K562 (cell line): Measurements from ENCODE around the gene ALG1. TPM values are rescaled to one million over a fixed set of nuclear protein-coding genes. Genes with fewer than 3 reads are reported as not detected.

Source experiments
- ATAC-seq: fragments of 200-7000 bp; cut with Tn5 transposase; 3 replicates; pipeline ENCODE4 v1.9.1; 2020; ENCODE audit warnings: moderate library complexity
- BruUV-seq: library from RNA; stranded (reverse); fragments of 400-500 nt; replicated peaks from 2 replicates; lab custom pipeline; 2021; lab: Mats Ljungman, UMichigan
- CTCF ChIA-PET: fragments of 300-600 bp; formaldehyde crosslinking; extraction: SDS; loops from one replicate; lab custom pipeline; 2021; ENCODE audit warnings: low intra/inter-chr PET ratio; lab: Yijun Ruan, JAX
- POLR2A ChIA-PET: fragments of 300-600, 350-650 bp; sonication (Branson Sonifier 250); formaldehyde crosslinking; extraction: SDS; loops from one replicate; lab custom pipeline; 2021; ENCODE audit warnings: antibody characterized with exemption, inconsistent platforms; lab: Yijun Ruan, JAX
- DNase-seq, 4 experiments: peaks; one replicate each; pipeline versions ENCODE4 v3.0.0 to v3.0.0-alpha.2; 2011 to 2018; ENCODE audit warnings: low spot score in 3 of 4, mixed read lengths in 3 of 4; ENCODE audit errors: extremely low read depth in 1 of 4
- FAIRE-seq: peaks from 2 replicates; lab custom pipeline; 2011; peaks lifted over from hg19 to GRCh38; lab: Jason Lieb, UNC
- H2AFZ ChIP-seq: 2 replicates; pipeline ENCODE4 v1.6.0; 2011; ENCODE audit warnings: low read depth, low read length, control low read depth, inconsistent platforms
- H3K27ac ChIP-seq: fragments of 200-600 bp; 3 replicates; pipeline ENCODE4 v1.8.0; 2011; ENCODE audit warnings: low read depth, mild to moderate bottlenecking, control low read depth, inconsistent platforms, low read length, moderate library complexity, mixed read lengths; ENCODE audit errors: extremely low read depth
- H3K27me3 ChIP-seq, 2 experiments: fragments of 300-600 bp in 1 of 2; 2 replicates in 1 of 2; 3 replicates in 1 of 2; pipeline versions ENCODE4 v1.6.0 to v1.8.0; 2011; ENCODE audit warnings: inconsistent platforms in 2 of 2, low read length in 2 of 2, mild to moderate bottlenecking in 1 of 2, mixed read lengths in 1 of 2, moderate library complexity in 1 of 2; ENCODE audit not compliant: control insufficient read depth in 2 of 2, insufficient read depth in 2 of 2
- H3K36me3 ChIP-seq: fragments of 300-600 bp; 3 replicates; pipeline ENCODE4 v1.8.0; 2011; ENCODE audit warnings: mild to moderate bottlenecking, low read length, inconsistent platforms; ENCODE audit not compliant: control insufficient read depth, insufficient read depth
- H3K4me1 ChIP-seq, 2 experiments: fragments of 200-600 bp in 1 of 2; replicated peaks in 1 of 2; 2 replicates in 1 of 2; 3 replicates in 1 of 2; pipeline versions ENCODE4 v1.5.1 to v1.8.0; 2011; ENCODE audit warnings: inconsistent platforms in 2 of 2, low read length in 2 of 2, mild to moderate bottlenecking in 1 of 2, mixed read lengths in 1 of 2, moderate library complexity in 1 of 2; ENCODE audit not compliant: control insufficient read depth in 2 of 2, insufficient read depth in 2 of 2
- H3K4me2 ChIP-seq: 2 replicates; pipeline ENCODE4 v1.6.1; 2011; ENCODE audit warnings: low read length, control low read depth, inconsistent platforms, mixed read lengths; ENCODE audit not compliant: insufficient read depth
- H3K4me3 ChIP-seq: fragments of 200-600 bp; sonication (generic), shearing (Covaris generic); 2 replicates; pipeline ENCODE4 v1.5.1; 2016; ENCODE audit warnings: control low read depth, inconsistent platforms
- H3K79me2 ChIP-seq: fragments of 200-600 bp; 3 replicates; pipeline ENCODE4 v1.8.0; 2011; ENCODE audit warnings: low read length, inconsistent platforms; ENCODE audit not compliant: control insufficient read depth, insufficient read depth
- H3K9ac ChIP-seq, 2 experiments: 2 replicates each; pipeline versions ENCODE4 v1.6.0 to v1.6.1; 2011; ENCODE audit warnings: low read depth in 2 of 2, low read length in 2 of 2, control low read depth in 1 of 2, inconsistent platforms in 1 of 2, mild to moderate bottlenecking in 1 of 2, mixed read lengths in 1 of 2; ENCODE audit not compliant: insufficient read depth in 1 of 2
- H3K9me1 ChIP-seq: one replicate; pipeline ENCODE4 v1.6.0; 2011; ENCODE audit warnings: inconsistent platforms, mild to moderate bottlenecking, low read length, moderate library complexity; ENCODE audit not compliant: control insufficient read depth, insufficient read depth
- H3K9me3 ChIP-seq: replicated peaks from 2 replicates; pipeline ENCODE4 v1.5.1; 2011; ENCODE audit warnings: low read depth, low read length, inconsistent platforms; ENCODE audit not compliant: control insufficient read depth, insufficient read depth
- H4K20me1 ChIP-seq: replicated peaks from 2 replicates; pipeline ENCODE4 v1.6.1; 2011; ENCODE audit warnings: low read length, inconsistent platforms, mixed read lengths; ENCODE audit not compliant: control insufficient read depth, insufficient read depth
- EZH2 ChIP-seq: IDR thresholded peaks from 2 replicates; pipeline ENCODE4 v1.6.1; 2012; ENCODE audit warnings: low read depth, mild to moderate bottlenecking, inconsistent platforms, low read length, borderline replicate concordance
- KDM5B ChIP-seq: fragments of 200-600 bp; sonication (generic); IDR thresholded peaks from 2 replicates; pipeline ENCODE4 v1.6.1; 2012; ENCODE audit warnings: low read depth, mild to moderate bottlenecking, moderate library complexity, low read length, control low read depth, inconsistent platforms; ENCODE audit not compliant: insufficient replicate concordance
- MCM2 ChIP-seq: fragments of 450-650 bp; IDR thresholded peaks from 2 replicates; pipeline ENCODE4 v1.6.1; 2017; ENCODE audit warnings: low read depth, mild to moderate bottlenecking
- MEF2D ChIP-seq: conservative IDR thresholded peaks from 2 replicates; pipeline ENCODE4 v1.6.1; 2016; ENCODE audit warnings: low read depth, missing genetic modification characterization, missing compliant biosample characterization
- NCOA1 ChIP-seq: fragments of 450-650 bp; IDR thresholded peaks from 2 replicates; pipeline ENCODE4 v1.6.1; 2016; ENCODE audit warnings: low read depth
- TCF3 ChIP-seq: sonication (generic); formaldehyde crosslinking; IDR thresholded peaks from 2 replicates; pipeline ENCODE4 v1.4.0; 2020; ENCODE audit warnings: mild to moderate bottlenecking, missing genetic modification reagents
- ZNF12 ChIP-seq: sonication (generic); formaldehyde crosslinking; IDR thresholded peaks from 2 replicates; pipeline ENCODE4 v1.4.0; 2020; ENCODE audit warnings: mild to moderate bottlenecking, missing genetic modification reagents
- ZNF212 ChIP-seq: fragments of 450-650 bp; formaldehyde crosslinking; IDR thresholded peaks from 2 replicates; pipeline ENCODE4 v1.4.0; 2020; ENCODE audit warnings: mild to moderate bottlenecking
- ZNF316 ChIP-seq: fragments of 450-650 bp; IDR thresholded peaks from 2 replicates; pipeline ENCODE4 v1.6.1; 2016
- ZSCAN32 ChIP-seq: fragments of 450-650 bp; formaldehyde crosslinking; IDR thresholded peaks from 2 replicates; pipeline ENCODE4 v1.4.0; 2020; ENCODE audit warnings: mild to moderate bottlenecking, moderate library complexity
- WGBS: fragments of 100-300 bp; shearing (Covaris generic); methylation state at CpG from one replicate; pipeline ENCODE4 v1.1.6; 2016; ENCODE audit warnings: low coverage, mixed read lengths; ENCODE audit not compliant: insufficient coverage; ENCODE audit errors: missing lambda C conversion rate; 5-methylcytosine and 5-hydroxymethylcytosine counted together
- in situ Hi-C: fragments of 300-500 bp; cut with MboI; formaldehyde crosslinking; loops from 4 replicates; pipeline ENCODE4 v1.15.0; 2018; ENCODE audit warnings: inconsistent platforms, mixed read lengths
- intact Hi-C: fragments of 100-400 bp; cut with micrococcal nuclease; formaldehyde crosslinking; loops from 2 replicates; pipeline ENCODE4 v1.14.2; 2022
- polyA plus RNA-seq, 8 experiments: library from polyadenylated mRNA; depleted of rRNA in 4 of 8; stranded (reverse) in 5 of 8; unstranded in 3 of 8; fragments of >200 nt; fragmentation: Nextera tagmentation in 2 of 8; fragmentation: Illumina TruSeq in 1 of 8; extraction: Ambion mirVana in 2 of 8; extraction: Trizol in 1 of 8; gene quantifications; 2 replicates each; pipeline versions ENCODE4 v1.2.1 to v1.2.3, GENCODE V29; 2011 to 2014; ENCODE audit warnings: inconsistent platforms in 1 of 8, missing spikeins in 1 of 8
- total RNA-seq, 7 experiments: library from RNA; depleted of rRNA in 6 of 7; stranded (reverse); fragments of >200 nt in 6 of 7; fragmentation: Illumina TruSeq in 2 of 7; extraction: Trizol in 2 of 7; gene quantifications; 2 replicates each; pipeline versions ENCODE4 v1.2.1 to v1.2.3, GENCODE V29; 2011 to 2021; ENCODE audit warnings: low replicate concordance in 1 of 7

ALG1 gene
- total and polyA plus RNA-seq, 9 of the 15 experiments (the other 6 are each of a cell fraction or from before 2014, with no cell fraction given), result 1.1 to 26.4 (median 18.3) TPM

- Histone ChIP-seq H3K79me2 (no peaks in the 10 kb centered on the region), H3K4me3 (no peak overlapping the region), H3K36me3 (no peaks in the 10 kb centered on the region), H2AFZ (no peak overlapping the region), H3K4me2 (no peak overlapping the region), H4K20me1 (no peaks in the 10 kb centered on the region), H3K9ac (no peak overlapping the region), H3K9me1 (no peaks in the 10 kb centered on the region), H3K27me3 (peaks cover 2 to 17% of the 10 kb centered on the region in 2 experiments; a peak in 3 of 5 replicates), H3K9me3 (no peaks in the 10 kb centered on the region), H3K27ac (no peak overlapping the region), H3K4me1 (peaks cover 0 to 4% of the 10 kb centered on the region in 2 experiments; a peak in 1 of 5 replicates)
- no peak for ATAC-seq
- 43% methylated on average over 7 of the region's 8 CpGs for WGBS
- CTCF ChIA-PET, result no interaction called here
- intact Hi-C loops, result no loop called here
- FAIRE-seq, result no peak
- in situ Hi-C loops, result no loop called here
- no peak for DNase-seq
- no peak for TF ChIP-seq ZNF316
- TF ChIP-seq MCM2, result no peak
- TF ChIP-seq ZNF212 (CRISPR knock-in tag), result no peak
- no peak for TF ChIP-seq TCF3 (CRISPR knock-in tag)
- TF ChIP-seq ZNF12 (CRISPR knock-in tag), result no peak
- no peak for TF ChIP-seq NCOA1
- no peak for TF ChIP-seq EZH2
- no peak for TF ChIP-seq MEF2D
- no peak for TF ChIP-seq ZSCAN32
- TF ChIP-seq KDM5B, result no peak
- POLR2A ChIA-PET, result interaction anchor here (1.4 kb wide), 1 partner anchor 8 kb away, joined by 5 read pairs; no protein-coding TSS in a partner anchor
- BruUV-seq, result no TSS peak
Observed at GRCh38 chr16:5026664-5027063, 45.0 kb upstream of the ALG1 start.
